ENCODE results near the gene MYCN. TPM values are rescaled to one million over a fixed set of nuclear protein-coding genes. Genes with fewer than 3 reads are reported as not detected.
A peak's percentile ranks its signal among the peaks of the same experiment; 100 is the strongest.

MYCN gene
- total and polyA plus RNA-seq, 2 of the 13 experiments (the other 11 are each of a cell fraction or from before 2014, with no cell fraction given), result not detected

DNA sequence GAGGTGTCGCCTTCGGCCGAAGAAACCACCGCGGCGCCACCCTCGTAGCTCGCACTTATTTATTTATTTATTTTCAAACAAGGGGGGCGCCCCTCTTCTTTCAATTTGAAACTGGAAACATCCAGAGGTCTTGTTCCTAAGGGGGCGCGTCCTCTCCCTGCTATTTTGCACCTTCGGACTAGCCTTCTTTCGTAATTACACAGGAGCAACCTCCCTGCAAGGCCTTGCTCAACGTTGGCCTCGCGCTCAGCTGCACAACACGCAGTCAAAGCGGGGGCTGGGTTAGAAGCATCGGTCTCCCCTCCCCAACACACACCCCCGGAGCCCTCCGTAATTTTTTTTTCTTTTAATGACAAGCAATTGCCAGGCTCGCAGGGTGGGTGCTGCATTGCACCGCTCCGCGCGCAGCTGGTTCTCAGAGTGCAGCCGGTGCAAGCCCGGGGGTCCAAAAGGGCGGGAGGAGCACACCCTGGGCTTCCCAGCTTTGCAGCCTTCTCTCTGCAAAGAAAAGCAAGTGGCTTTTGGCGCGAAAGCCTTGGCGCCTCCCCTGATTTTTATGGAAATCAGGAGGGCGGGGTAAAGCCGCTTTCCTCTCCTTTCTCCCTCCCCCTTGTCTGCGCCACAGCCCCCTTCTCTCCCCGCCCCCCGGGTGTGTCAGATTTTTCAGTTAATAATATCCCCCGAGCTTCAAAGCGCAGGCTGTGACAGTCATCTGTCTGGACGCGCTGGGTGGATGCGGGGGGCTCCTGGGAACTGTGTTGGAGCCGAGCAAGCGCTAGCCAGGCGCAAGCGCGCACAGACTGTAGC is at the start of gene MYCN (continued):
- TF ChIP-seq ZBED4 (CRISPR knock-in tag; IDR thresholded peaks at IDR 0.05; ENCODE audit: borderline replicate concordance) (no peak), SP4 (CRISPR knock-in tag; IDR thresholded peaks at IDR 0.05) (0 out of 2 replicates have a peak, but pooled peaks have one; percentile 28), RBM39 (IDR thresholded peaks at IDR 0.05; ENCODE audit: low read depth, low read length, poor library complexity, severe bottlenecking) (peak; percentile 27), BATF2 (CRISPR knock-in tag; IDR thresholded peaks at IDR 0.05) (0 out of 2 replicates have a peak, but pooled peaks have one; percentile 52), DRAP1 (CRISPR knock-in tag; IDR thresholded peaks at IDR 0.05) (no peak), HDAC1 (CRISPR knock-in tag; IDR thresholded peaks at IDR 0.05) (0 out of 2 replicates have a peak, but pooled peaks have one; percentile 16), ZNF605 (CRISPR knock-in tag; IDR thresholded peaks at IDR 0.05) (peak; percentile 17; the same call in 1 of the 2 replicates), GTF3A (CRISPR knock-in tag; conservative IDR thresholded peaks at IDR 0.05) (no peak), MAFK (conservative IDR thresholded peaks at IDR 0.05 in 1 of 2, IDR thresholded peaks at IDR 0.05 in 1 of 2; ENCODE audit: low read length in 2 of 2) (no peak), CREM (IDR thresholded peaks at IDR 0.05) (no peak), CREM (CRISPR knock-in tag; IDR thresholded peaks at IDR 0.05) (no peak), JDP2 (CRISPR knock-in tag; IDR thresholded peaks at IDR 0.05; ENCODE audit: borderline replicate concordance) (no peak), FOSL2 (CRISPR knock-in tag; IDR thresholded peaks at IDR 0.05) (peak; percentile 16; the same call in 1 of the 2 replicates), KDM6A (CRISPR knock-in tag; IDR thresholded peaks at IDR 0.05; ENCODE audit: low read depth) (no peak), ARNTL (CRISPR knock-in tag; IDR thresholded peaks at IDR 0.05) (no peak), ZBTB46 (CRISPR knock-in tag; IDR thresholded peaks at IDR 0.05; ENCODE audit: borderline replicate concordance) (no peak)
- TF ChIP-seq, protein P1, sequence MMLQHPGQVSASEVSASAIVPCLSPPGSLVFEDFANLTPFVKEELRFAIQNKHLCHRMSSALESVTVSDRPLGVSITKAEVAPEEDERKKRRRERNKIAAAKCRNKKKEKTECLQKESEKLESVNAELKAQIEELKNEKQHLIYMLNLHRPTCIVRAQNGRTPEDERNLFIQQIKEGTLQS (CRISPR knock-in tag; IDR thresholded peaks at IDR 0.05), result no peak
- TF ChIP-seq, protein P2, sequence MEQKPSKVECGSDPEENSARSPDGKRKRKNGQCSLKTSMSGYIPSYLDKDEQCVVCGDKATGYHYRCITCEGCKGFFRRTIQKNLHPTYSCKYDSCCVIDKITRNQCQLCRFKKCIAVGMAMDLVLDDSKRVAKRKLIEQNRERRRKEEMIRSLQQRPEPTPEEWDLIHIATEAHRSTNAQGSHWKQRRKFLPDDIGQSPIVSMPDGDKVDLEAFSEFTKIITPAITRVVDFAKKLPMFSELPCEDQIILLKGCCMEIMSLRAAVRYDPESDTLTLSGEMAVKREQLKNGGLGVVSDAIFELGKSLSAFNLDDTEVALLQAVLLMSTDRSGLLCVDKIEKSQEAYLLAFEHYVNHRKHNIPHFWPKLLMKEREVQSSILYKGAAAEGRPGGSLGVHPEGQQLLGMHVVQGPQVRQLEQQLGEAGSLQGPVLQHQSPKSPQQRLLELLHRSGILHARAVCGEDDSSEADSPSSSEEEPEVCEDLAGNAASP (CRISPR knock-in tag; IDR thresholded peaks at IDR 0.05; ENCODE audit: borderline replicate concordance), result no peak
- TF ChIP-seq, protein P3, sequence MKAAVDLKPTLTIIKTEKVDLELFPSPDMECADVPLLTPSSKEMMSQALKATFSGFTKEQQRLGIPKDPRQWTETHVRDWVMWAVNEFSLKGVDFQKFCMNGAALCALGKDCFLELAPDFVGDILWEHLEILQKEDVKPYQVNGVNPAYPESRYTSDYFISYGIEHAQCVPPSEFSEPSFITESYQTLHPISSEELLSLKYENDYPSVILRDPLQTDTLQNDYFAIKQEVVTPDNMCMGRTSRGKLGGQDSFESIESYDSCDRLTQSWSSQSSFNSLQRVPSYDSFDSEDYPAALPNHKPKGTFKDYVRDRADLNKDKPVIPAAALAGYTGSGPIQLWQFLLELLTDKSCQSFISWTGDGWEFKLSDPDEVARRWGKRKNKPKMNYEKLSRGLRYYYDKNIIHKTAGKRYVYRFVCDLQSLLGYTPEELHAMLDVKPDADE (CRISPR knock-in tag; IDR thresholded peaks at IDR 0.05), result no peak

Data from HepG2 (cell line).